ENCODE measurements around the gene TP53. TPM values are rescaled to one million over a fixed set of nuclear protein-coding genes. Genes with fewer than 3 reads are reported as not detected.
A peak's percentile ranks its signal among the peaks of the same experiment; 100 is the strongest.

TP53 gene
- total RNA-seq, 1 experiment from 2014 or later = 179 TPM

DNA sequence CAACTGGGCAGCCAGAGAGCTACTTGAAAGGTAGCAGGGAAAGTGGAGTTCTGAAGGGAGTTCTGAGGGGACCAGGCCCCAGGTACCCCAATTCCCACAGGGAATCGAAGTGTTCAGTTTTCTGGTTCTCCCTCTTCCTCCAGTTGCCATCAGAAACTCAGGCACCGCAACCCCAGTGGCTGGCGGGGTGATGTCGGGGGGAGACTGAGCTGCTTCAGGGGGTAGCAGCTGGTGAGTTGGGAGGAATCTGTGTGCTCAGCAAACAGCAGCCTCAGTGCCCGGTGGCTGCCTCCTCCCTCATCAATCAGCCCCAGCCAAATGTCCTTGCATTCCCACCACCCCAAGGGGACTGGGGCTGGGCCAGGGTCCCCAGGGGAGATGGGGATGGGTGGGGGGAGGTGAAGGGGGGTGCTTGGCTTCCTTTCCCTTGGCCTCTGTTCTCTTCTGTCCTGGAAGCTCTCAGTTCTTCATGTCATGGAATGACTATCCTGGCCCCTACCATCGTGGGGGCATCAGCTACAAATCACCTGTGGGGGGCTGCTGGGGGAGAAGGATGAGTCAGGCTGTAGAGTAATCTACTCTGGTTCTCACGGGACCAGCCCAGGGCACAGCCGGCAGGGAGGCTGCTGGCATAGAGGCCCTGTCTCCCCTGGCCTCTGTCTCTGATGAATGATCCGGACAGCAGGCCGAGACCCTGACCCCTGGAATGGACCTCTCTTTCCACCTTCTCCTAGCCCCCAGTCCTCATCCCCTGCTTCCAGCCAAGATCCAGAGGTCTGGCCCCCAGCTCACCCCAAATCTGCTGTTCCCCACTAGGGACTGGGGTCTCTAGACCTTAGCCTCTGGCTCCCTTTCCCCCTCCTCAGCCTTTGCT lies 27.7 kb upstream of the TP53 start:
- Mint-ChIP-seq H3K9me3 (no peaks in the 10 kb centered on the region), H3K4me3 (no peak overlapping the region), H3K27ac (0 out of 2 replicates have a peak overlapping the region, but pooled peaks have one; percentile 8), H3K27me3 (ENCODE audit: low read depth) (peaks cover 38% of the 10 kb centered on the region), H3K4me1 (peaks cover 46% of the 10 kb centered on the region), H3K36me3 (no peaks in the 10 kb centered on the region)
- POLR2A ChIA-PET = no interaction called here
- CTCF ChIA-PET = interaction anchor here (1.0 to 8.0 kb wide), 7 partner anchors 9 to 128 kb away, joined by 3 to 120 read pairs (median 17); partner anchors contain the start of genes ATP1B2, EFNB3, SOX15 and TP53
- no peak for DNase-seq (ENCODE audit: low spot score)
- TF ChIP-seq NFATC4 (CRISPR knock-in tag; IDR thresholded peaks at IDR 0.05) = no peak
- TF ChIP-seq, protein P1, sequence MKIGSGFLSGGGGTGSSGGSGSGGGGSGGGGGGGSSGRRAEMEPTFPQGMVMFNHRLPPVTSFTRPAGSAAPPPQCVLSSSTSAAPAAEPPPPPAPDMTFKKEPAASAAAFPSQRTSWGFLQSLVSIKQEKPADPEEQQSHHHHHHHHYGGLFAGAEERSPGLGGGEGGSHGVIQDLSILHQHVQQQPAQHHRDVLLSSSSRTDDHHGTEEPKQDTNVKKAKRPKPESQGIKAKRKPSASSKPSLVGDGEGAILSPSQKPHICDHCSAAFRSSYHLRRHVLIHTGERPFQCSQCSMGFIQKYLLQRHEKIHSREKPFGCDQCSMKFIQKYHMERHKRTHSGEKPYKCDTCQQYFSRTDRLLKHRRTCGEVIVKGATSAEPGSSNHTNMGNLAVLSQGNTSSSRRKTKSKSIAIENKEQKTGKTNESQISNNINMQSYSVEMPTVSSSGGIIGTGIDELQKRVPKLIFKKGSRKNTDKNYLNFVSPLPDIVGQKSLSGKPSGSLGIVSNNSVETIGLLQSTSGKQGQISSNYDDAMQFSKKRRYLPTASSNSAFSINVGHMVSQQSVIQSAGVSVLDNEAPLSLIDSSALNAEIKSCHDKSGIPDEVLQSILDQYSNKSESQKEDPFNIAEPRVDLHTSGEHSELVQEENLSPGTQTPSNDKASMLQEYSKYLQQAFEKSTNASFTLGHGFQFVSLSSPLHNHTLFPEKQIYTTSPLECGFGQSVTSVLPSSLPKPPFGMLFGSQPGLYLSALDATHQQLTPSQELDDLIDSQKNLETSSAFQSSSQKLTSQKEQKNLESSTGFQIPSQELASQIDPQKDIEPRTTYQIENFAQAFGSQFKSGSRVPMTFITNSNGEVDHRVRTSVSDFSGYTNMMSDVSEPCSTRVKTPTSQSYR (CRISPR knock-in tag; IDR thresholded peaks at IDR 0.05) = no peak
- no peak for TF ChIP-seq FOXP1 (CRISPR knock-in tag; IDR thresholded peaks at IDR 0.05; ENCODE audit: borderline replicate concordance)
- no peak for TF ChIP-seq JAZF1 (CRISPR knock-in tag; IDR thresholded peaks at IDR 0.05)
- TF ChIP-seq GABPB1 (CRISPR knock-in tag; IDR thresholded peaks at IDR 0.05) = no peak
- ATAC-seq = no peak

DNA sequence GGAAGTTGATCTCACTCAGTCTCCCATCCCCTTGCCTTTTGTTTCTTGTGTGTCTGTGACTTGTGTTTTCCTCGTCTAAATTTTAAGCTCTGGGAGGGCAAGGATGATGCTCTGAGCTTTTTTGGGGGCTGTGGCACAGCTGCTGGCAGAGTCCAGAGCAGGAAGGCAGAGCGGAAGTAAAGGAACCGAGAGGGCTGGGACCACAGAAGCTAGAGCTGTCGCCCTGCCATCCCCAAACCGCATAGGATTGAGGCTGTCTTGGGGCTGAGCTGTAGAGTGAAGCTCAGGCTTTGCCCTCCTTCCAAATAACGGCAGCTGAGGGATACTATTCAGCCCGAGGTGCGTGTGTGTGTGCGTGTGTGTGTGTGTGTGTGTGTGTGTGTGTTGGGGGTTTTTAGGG lies 26.5 kb upstream of the TP53 start:
- DNase-seq (ENCODE audit: low spot score) (no peak), ATAC-seq (no peak)
- H3K4me1 Mint-ChIP-seq = peaks cover 46% of the 10 kb centered on the region
- no peak overlapping the region for H3K4me3 Mint-ChIP-seq
- H3K9me3 Mint-ChIP-seq = no peaks in the 10 kb centered on the region
- H3K27ac Mint-ChIP-seq = no peak overlapping the region
- peaks cover 27% of the 10 kb centered on the region for H3K27me3 Mint-ChIP-seq (ENCODE audit: low read depth)
- ChIA-PET POLR2A (interaction anchor here (0.6 to 2.3 kb wide), 2 partner anchors 26 to 352 kb away, joined by 4 to 8 read pairs; partner anchors contain the start of genes TP53 and WRAP53), CTCF (interaction anchor here (1.0 to 8.0 kb wide), 6 partner anchors 8 to 127 kb away, joined by 3 to 120 read pairs (median 6); partner anchors contain the start of genes ATP1B2, EFNB3, SOX15 and TP53)
- TF ChIP-seq, protein P2, sequence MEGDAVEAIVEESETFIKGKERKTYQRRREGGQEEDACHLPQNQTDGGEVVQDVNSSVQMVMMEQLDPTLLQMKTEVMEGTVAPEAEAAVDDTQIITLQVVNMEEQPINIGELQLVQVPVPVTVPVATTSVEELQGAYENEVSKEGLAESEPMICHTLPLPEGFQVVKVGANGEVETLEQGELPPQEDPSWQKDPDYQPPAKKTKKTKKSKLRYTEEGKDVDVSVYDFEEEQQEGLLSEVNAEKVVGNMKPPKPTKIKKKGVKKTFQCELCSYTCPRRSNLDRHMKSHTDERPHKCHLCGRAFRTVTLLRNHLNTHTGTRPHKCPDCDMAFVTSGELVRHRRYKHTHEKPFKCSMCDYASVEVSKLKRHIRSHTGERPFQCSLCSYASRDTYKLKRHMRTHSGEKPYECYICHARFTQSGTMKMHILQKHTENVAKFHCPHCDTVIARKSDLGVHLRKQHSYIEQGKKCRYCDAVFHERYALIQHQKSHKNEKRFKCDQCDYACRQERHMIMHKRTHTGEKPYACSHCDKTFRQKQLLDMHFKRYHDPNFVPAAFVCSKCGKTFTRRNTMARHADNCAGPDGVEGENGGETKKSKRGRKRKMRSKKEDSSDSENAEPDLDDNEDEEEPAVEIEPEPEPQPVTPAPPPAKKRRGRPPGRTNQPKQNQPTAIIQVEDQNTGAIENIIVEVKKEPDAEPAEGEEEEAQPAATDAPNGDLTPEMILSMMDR (IDR thresholded peaks at IDR 0.05) = no peak
- no peak for TF ChIP-seq NR1H2 (CRISPR knock-in tag; IDR thresholded peaks at IDR 0.05)
- TF ChIP-seq RORB (CRISPR knock-in tag; IDR thresholded peaks at IDR 0.05) = no peak
- H3K36me3 Mint-ChIP-seq = no peaks in the 10 kb centered on the region

DNA sequence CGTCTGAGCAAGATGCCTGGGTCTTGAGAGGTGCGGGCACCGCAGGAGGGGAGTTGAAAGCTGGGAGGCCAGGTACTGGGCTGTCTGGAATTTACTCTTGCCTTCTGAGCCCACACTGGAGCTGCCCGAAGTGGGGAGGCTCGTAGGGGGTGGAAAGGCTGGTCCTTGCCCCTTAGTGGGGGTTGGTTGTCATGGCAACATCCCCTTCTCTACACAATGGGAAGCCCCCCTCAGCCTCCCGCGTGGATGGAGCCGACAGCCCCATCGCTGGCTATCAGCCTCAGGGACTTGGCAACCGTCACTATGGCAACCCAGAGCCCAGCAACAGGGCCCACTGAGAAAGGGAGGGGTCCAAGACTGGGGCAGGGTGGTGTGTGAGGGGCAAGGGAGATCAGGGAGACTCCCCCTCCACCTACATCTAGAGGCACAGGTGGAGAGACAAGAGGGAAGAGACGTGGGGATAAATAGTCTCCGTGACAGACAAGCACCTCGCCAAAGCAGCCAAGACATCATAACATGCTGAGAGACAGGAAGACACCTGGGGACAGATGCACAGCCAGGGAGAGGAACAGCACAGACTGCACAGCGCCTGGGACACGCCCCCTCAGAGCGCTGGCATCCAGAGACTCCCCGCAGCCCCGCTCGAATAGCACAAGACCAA lies 25.0 kb upstream of the TP53 start:
- Mint-ChIP-seq H3K4me3 (no peak overlapping the region), H3K36me3 (no peaks in the 10 kb centered on the region), H3K27me3 (ENCODE audit: low read depth) (peaks cover 17% of the 10 kb centered on the region), H3K4me1 (peaks cover 39% of the 10 kb centered on the region), H3K9me3 (no peaks in the 10 kb centered on the region), H3K27ac (no peak overlapping the region)
- TF ChIP-seq, protein P2 (IDR thresholded peaks at IDR 0.05) = no peak
- TF ChIP-seq FOXP1 (CRISPR knock-in tag; IDR thresholded peaks at IDR 0.05; ENCODE audit: borderline replicate concordance) (no peak), ZNF138 (CRISPR knock-in tag; conservative IDR thresholded peaks at IDR 0.05) (no peak)
- ATAC-seq = no peak
- peak; percentile 53 for DNase-seq (ENCODE audit: low spot score)
- ChIA-PET CTCF (interaction anchor here (0.5 to 8.0 kb wide), 8 partner anchors 9 to 123 kb away, joined by 3 to 120 read pairs (median 5); partner anchors contain the start of genes SOX15, TP53 and WRAP53), POLR2A (interaction anchor here (2.3 kb wide), 1 partner anchor 24 kb away, joined by 8 read pairs; the partner anchor contains the start of genes TP53 and WRAP53)

Data from WTC11 (cell line).